Transverse colon (tissue), 4 donors: ENCODE results near the gene TYMP. TPM values are rescaled to one million over a fixed set of nuclear protein-coding genes. Genes with fewer than 3 reads are reported as not detected.
"Not testable (repeated sequence)": the region's sequence is repeated elsewhere in the genome, so short reads cannot be mapped to it uniquely, and the experiment has no call there.

ENCODE experiments used
- DNase-seq: peaks from one replicate; pipeline ENCODE4 v3.0.0-alpha.2; 2019
- H3K27ac ChIP-seq, 4 donors: fragments of 200-600 bp; sonication (generic); 2 replicates each; pipeline ENCODE4 v1.5.1; 2016 to 2018; ENCODE audit warnings: inconsistent platforms in 4 of 4
- H3K27me3 ChIP-seq: fragments of 200-600 bp; sonication (generic); 2 replicates; pipeline ENCODE4 v1.5.1; 2017; ENCODE audit warnings: inconsistent platforms
- H3K36me3 ChIP-seq, 4 donors: fragments of 200-600 bp; sonication (generic); 2 replicates each; pipeline ENCODE4 v1.5.1; 2017 to 2019; ENCODE audit warnings: inconsistent platforms in 4 of 4
- H3K4me1 ChIP-seq, 4 donors: fragments of 200-600 bp; sonication (generic); 2 replicates each; pipeline ENCODE4 v1.5.1; 2017 to 2020; ENCODE audit warnings: inconsistent platforms in 4 of 4
- H3K4me3 ChIP-seq, 4 donors: fragments of 200-600 bp; sonication (generic); 1 replicate in 1 of 4; 2 replicates in 3 of 4; pipeline versions ENCODE4 v1.5.1 to v1.6.1; 2017 to 2019; ENCODE audit warnings: inconsistent platforms in 4 of 4
- H3K9me3 ChIP-seq, 2 donors: fragments of 200-600 bp; sonication (generic); 2 replicates each; pipeline ENCODE4 v1.5.1; 2017 to 2019; ENCODE audit warnings: inconsistent platforms in 2 of 2
- EP300 ChIP-seq: sonication (generic); formaldehyde crosslinking; IDR thresholded peaks from one replicate; pipeline ENCODE4 v1.6.1; 2017; ENCODE audit warnings: antibody characterized with exemption, low read depth
- POLR2A ChIP-seq: fragments of 450-650 bp; IDR thresholded peaks from one replicate; pipeline ENCODE4 v1.6.1; 2016; ENCODE audit warnings: antibody characterized with exemption, mild to moderate bottlenecking, moderate library complexity
- POLR2AphosphoS5 ChIP-seq, 3 donors: sonication (generic); formaldehyde crosslinking; IDR thresholded peaks; one replicate each; pipeline ENCODE4 v1.6.1; 2016; ENCODE audit warnings: antibody characterized with exemption in 3 of 3
- WGBS, 2 donors: methylation state at CpG; one replicate each; pipeline ENCODE4 v1.1.5; 2018; ENCODE audit warnings: low coverage in 1 of 2; 5-methylcytosine and 5-hydroxymethylcytosine counted together
- in situ Hi-C, 4 donors: fragments of 200-750 bp; cut with MboI; loops; one replicate each; pipeline versions ENCODE4 v1.15.0 to v1.15.1; 2017; ENCODE audit warnings: low sequenced_read_pairs in 3 of 4, low pct_ligation_motif_present in 1 of 4, low pct_unique_long_range_greater_than_20kb in 1 of 4
- intact Hi-C: fragments of 100-400 bp; cut with DNase I; formaldehyde crosslinking; loops from one replicate; pipeline ENCODE4 v1.15.1; 2023; ENCODE audit warnings: low total_unique reads
- total RNA-seq, 4 donors: library from RNA; depleted of rRNA; stranded (reverse); fragments of >200 nt; gene quantifications; one replicate each; pipeline ENCODE4 v1.1.0, GENCODE V29; 2016
- TF ChIP-seq, protein P1 (sequence below), 5 experiments: fragments of 200-600 bp in 3 of 5; fragments of 450-650 bp in 2 of 5; sonication (generic) in 3 of 5; IDR thresholded peaks; 1 replicate in 2 of 5; 2 replicates in 3 of 5; pipeline ENCODE4 v1.5.1; 2016 to 2017; ENCODE audit warnings: antibody characterized with exemption in 5 of 5, inconsistent platforms in 3 of 5, mild to moderate bottlenecking in 2 of 5, moderate library complexity in 1 of 5

The TYMP gene
- total RNA-seq, 4 donors from 2014 or later = 27.5 to 60.7 (median 32.2) TPM

DNA sequence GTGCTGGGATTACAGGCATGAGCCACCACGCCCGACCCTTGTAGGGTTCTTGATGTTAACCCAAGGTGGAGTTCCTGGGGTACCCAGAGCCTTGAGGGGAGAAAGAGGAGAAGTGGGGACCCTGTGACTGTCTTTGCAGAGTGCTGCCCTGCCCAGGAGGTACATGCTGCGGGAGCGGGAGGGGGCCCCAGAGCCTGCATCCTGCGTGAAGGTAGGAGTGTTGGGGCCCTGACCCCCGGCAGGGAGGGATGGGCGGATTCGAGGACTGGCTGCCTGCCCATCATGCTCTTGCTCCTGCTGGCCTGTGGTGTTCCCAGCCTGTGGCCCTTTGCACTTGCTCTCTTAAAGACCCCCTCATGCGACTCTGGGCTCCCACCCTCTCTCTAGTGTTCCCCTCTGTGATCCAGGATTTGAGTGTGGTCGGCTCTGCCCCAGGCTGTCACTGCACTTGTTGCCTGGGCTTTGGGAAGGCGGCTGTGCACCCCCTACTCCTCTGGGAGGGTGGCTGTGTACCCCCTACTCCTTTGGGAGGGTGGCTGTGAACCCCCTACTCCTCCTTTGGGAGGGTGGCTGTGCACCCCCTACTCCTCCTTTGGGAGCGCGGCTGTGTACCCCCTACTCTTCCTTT is 8.9 kb downstream of the TYMP start:
- TF ChIP-seq, protein P1, sequence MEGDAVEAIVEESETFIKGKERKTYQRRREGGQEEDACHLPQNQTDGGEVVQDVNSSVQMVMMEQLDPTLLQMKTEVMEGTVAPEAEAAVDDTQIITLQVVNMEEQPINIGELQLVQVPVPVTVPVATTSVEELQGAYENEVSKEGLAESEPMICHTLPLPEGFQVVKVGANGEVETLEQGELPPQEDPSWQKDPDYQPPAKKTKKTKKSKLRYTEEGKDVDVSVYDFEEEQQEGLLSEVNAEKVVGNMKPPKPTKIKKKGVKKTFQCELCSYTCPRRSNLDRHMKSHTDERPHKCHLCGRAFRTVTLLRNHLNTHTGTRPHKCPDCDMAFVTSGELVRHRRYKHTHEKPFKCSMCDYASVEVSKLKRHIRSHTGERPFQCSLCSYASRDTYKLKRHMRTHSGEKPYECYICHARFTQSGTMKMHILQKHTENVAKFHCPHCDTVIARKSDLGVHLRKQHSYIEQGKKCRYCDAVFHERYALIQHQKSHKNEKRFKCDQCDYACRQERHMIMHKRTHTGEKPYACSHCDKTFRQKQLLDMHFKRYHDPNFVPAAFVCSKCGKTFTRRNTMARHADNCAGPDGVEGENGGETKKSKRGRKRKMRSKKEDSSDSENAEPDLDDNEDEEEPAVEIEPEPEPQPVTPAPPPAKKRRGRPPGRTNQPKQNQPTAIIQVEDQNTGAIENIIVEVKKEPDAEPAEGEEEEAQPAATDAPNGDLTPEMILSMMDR (IDR thresholded peaks at IDR 0.05) = no peak
- TF ChIP-seq POLR2A = no peak
- TF ChIP-seq EP300 = no peak
- no peak for TF ChIP-seq POLR2AphosphoS5 (IDR thresholded peaks at IDR 0.05)
- Histone ChIP-seq H3K4me3 (no peak overlapping the region), H3K9me3 (no peaks in the 10 kb centered on the region), H3K27ac (no peak overlapping the region), H3K27me3 (no peaks in the 10 kb centered on the region), H3K4me1 (peaks cover 9 to 26% (median 20%) of the 10 kb centered on the region in 4 donors), H3K36me3 (peaks cover 0 to 21% (median 10%) of the 10 kb centered on the region in 4 donors)
- in situ Hi-C loops = no loop called here
- intact Hi-C loops = no loop called here
- no peak for DNase-seq
- WGBS, 2 donors = 89 to 91% methylated on average over 3 to 13 of the region's 13 CpGs

DNA sequence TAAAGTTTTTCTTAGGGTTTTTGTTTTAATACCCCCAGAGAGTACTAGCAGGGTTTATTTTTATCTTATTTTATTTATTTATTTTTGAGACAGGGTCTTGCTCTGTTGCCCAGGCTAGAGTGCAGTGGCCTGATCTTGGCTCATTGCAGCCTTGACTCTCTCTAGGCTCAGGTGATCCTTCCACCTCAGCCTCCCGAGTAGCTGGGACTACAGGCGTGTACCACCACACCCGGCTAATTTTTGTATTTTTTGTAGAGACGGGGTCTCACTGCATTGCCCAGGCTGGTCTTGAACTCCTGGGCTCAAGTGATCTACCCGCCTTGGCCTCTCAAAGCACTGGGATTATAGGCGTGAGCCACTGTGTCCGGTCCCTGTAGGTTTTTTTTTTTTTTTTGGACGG is 9.6 kb downstream of the TYMP start:
- WGBS, 2 donors = 95 to 100% methylated on average over 7 to 8 of the region's 8 CpGs
- DNase-seq, H3K4me3 ChIP-seq, H3K27ac ChIP-seq, intact Hi-C loops, H3K27me3 ChIP-seq, H3K9me3 ChIP-seq, in situ Hi-C loops: not testable (repeated sequence)
- Histone ChIP-seq H3K36me3 (peaks cover 0 to 21% (median 10%) of the 10 kb centered on the region in 4 donors), H3K4me1 (peaks cover 9 to 24% (median 20%) of the 10 kb centered on the region in 4 donors)

DNA sequence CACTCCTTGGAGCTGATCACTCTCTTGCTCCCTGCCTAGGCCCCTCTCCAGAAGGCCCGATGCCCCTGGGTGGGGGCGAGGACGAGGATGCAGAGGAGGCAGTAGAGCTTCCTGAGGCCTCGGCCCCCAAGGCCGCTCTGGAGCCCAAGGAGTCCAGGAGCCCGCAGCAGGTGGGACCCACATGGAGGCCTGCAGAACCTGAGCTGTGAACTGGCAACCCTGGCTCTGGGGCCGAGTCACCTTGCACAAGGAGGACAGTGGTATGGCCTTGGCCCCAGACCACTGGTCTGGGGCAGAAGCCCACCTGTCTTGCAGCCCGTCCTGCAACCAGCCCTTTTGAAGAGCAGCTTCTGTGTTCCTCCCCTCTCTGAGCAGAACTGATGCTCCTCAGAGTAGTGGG is 10.7 kb downstream of the TYMP start:
- in situ Hi-C loops (no loop called here), intact Hi-C loops (no loop called here)
- 97% methylated on average over 3 of the region's 8 CpGs; no CpG with 5 or more reads in 1 of the 2 donors for WGBS, 2 donors
- Histone ChIP-seq H3K4me1 (peaks cover 4 to 14% (median 11%) of the 10 kb centered on the region in 4 donors), H3K9me3 (no peaks in the 10 kb centered on the region), H3K36me3 (peaks cover 0 to 21% (median 10%) of the 10 kb centered on the region in 4 donors), H3K27me3 (no peaks in the 10 kb centered on the region), H3K27ac (no peak overlapping the region), H3K4me3 (no peak overlapping the region)
- TF ChIP-seq EP300 (no peak), POLR2AphosphoS5 (IDR thresholded peaks at IDR 0.05) (no peak), POLR2A (no peak)
- TF ChIP-seq, protein P1 (IDR thresholded peaks at IDR 0.05) = no peak
- DNase-seq = no peak

DNA sequence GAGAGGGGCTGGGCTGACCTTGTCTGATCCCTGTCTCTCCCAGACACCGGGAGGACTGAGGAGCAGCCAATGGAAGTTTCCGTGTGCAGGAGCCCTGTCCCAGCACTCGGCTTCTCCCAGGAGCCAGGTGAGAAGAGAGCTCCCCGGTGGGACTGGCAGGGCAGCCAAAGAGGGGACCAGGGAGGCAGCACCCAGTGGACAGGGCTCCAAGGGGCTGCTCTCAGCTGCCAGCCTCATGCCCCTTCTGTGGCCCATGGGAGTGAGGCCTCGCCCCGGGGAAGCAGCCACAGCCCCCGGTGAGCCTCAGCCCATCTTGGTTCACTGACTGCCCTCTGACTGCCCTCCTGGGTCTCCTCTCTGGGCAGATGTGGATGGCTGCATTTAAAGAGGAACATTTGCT is 11.2 kb downstream of the TYMP start:
- H3K9me3 ChIP-seq = no peaks in the 10 kb centered on the region
- intact Hi-C loops = no loop called here
- peaks cover 0 to 21% (median 10%) of the 10 kb centered on the region in 4 donors for H3K36me3 ChIP-seq
- in situ Hi-C loops = no loop called here
- 97% methylated on average over 6 of the region's 7 CpGs; no CpG with 5 or more reads in 1 of the 2 donors for WGBS, 2 donors
- no peaks in the 10 kb centered on the region for H3K27me3 ChIP-seq
- no peak for TF ChIP-seq POLR2A
- no peak for TF ChIP-seq POLR2AphosphoS5 (IDR thresholded peaks at IDR 0.05)
- TF ChIP-seq, protein P1 (IDR thresholded peaks at IDR 0.05) = no peak
- no peak for TF ChIP-seq EP300
- DNase-seq = no peak
- no peak overlapping the region for H3K27ac ChIP-seq
- H3K4me3 ChIP-seq = no peak overlapping the region
- peaks cover 0 to 9% (median 5%) of the 10 kb centered on the region in 4 donors for H3K4me1 ChIP-seq
